ENCODE results near the gene SALL4.

- no peak for TF ChIP-seq GATA2 (IDR thresholded peaks at IDR 0.05; ENCODE audit: low read depth, low read length)
- no peak for TF ChIP-seq GATA3 (IDR thresholded peaks at IDR 0.05; ENCODE audit: low read depth, low read length)
These were observed 46.0 kb upstream of the SALL4 start for GRCh38 chr20:51848346-51848745.

Measured in SH-SY5Y (cell line).